Spleen (tissue), 7 donors: ENCODE data around the gene TSPAN9.

Source experiments
- CTCF ChIP-seq, 11 experiments: fragments of 200-600 bp in 7 of 11; fragments of 450-650 bp in 4 of 11; sonication (generic) in 4 of 11; IDR thresholded peaks in 8 of 11; conservative IDR thresholded peaks in 3 of 11; 1 replicate in 7 of 11; 2 replicates in 4 of 11; pipeline versions ENCODE4 v1.4.0 to v1.8.0; 2016 to 2021; ENCODE audit warnings: antibody characterized with exemption in 11 of 11, inconsistent platforms in 4 of 11, mild to moderate bottlenecking in 1 of 11
- POLR2A ChIP-seq, 3 donors: fragments of 450-650 bp; IDR thresholded peaks; one replicate each; pipeline ENCODE4 v1.5.1; 2017; ENCODE audit warnings: antibody characterized with exemption in 3 of 3, mild to moderate bottlenecking in 1 of 3
- donor health status: DM: no; HTN: no; CAD: no; lungs with moderate emphysema.
- donor health status: DM: no; HTN: no; CAD: no.
- donor health status: DM: no; HTN: no; CAD: no.

DNA sequence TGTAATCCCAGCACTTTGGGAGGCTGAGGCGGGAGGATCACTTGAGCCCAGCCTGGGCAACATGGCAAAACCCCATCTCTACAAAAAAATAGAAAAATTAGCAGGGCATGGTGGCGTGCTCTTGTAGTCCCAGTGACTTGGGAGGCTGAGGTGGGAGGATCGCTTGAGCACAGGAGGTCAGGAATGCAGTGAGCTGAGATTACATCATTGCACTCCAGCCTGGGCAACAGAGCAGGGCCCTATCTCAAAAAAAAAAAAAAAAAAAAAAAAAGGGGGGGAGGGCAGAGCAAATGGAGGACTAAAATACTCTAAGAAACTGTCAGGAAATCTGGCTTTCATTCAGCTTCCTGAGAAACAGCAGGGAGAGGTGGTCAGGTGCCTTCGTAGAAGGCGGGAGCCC lies 31.7 kb upstream of the TSPAN9 start:
- TF ChIP-seq POLR2A (IDR thresholded peaks at IDR 0.05) (no peak), CTCF (IDR thresholded peaks at IDR 0.05 in 8 of 11, conservative IDR thresholded peaks at IDR 0.05 in 3 of 11) (no peak)
